HG03175 (cell line): ENCODE data around the gene GATD1.

Experiments used
- ATAC-seq: cut with Tn5 transposase; IDR thresholded peaks from one replicate; pipeline ENCODE4 v1.9.1; 2021; ENCODE audit warnings: mild to moderate bottlenecking, moderate library complexity; ENCODE audit not compliant: unreplicated experiment

The GATD1 gene

DNA sequence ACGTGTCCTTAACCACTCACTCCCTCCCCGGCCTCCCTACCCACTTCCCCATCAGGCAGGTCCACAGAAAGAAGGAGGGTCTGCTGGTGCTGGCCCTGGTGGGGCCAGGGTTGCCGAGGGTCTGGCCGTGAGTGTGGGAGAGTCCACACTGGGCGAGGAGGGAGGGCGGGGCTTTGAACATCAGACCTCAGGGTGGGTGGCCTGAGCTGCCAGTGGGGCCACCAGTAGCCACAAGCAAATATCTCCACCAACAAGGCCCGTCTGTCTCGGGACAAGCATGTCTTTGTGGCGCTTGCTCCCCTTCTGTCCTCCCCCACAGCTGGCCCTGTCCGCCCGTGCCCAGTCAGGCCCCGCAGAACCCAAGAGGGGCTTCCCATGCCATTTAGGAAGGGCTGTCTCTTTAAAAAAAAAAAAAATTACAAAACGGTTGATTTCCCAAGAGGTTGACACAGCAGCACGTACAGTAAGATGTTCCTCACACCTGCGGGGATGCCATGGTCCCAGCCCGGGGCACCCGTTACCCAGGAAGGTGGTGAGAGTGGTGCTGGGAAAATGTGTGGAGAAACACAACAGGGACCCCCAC is 47.7 kb downstream of the GATD1 start:
- no peak for ATAC-seq

DNA sequence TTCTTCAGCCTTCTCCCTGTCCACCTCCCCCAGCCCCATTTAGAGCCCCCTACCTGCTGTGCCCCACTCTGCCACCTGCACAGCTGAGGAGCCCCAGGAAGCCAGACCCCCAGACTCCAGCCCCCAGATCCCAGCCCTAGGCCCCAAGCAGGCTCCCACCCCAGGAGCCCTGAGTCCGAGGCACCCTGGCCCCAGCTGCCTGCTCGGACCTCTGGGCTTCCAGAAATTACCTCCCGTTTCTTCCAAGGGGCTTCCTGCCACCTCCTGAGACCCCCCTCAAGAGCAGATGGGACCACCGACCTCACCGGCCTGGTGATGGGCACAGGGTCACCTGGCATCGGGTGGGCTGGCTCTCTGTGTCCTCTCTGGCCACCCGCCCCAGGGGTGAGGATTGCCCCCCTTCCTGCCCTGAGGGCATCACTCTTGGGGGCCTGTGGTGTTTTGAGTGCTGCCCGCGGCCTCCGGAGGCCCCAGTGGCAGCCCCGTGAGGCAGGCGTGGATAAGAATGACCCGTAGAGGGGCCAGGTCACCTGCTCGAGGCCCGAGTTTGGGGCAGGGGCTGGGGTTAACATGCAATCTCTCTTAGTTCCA is 48.3 kb downstream of the GATD1 start:
- ATAC-seq, result no peak

DNA sequence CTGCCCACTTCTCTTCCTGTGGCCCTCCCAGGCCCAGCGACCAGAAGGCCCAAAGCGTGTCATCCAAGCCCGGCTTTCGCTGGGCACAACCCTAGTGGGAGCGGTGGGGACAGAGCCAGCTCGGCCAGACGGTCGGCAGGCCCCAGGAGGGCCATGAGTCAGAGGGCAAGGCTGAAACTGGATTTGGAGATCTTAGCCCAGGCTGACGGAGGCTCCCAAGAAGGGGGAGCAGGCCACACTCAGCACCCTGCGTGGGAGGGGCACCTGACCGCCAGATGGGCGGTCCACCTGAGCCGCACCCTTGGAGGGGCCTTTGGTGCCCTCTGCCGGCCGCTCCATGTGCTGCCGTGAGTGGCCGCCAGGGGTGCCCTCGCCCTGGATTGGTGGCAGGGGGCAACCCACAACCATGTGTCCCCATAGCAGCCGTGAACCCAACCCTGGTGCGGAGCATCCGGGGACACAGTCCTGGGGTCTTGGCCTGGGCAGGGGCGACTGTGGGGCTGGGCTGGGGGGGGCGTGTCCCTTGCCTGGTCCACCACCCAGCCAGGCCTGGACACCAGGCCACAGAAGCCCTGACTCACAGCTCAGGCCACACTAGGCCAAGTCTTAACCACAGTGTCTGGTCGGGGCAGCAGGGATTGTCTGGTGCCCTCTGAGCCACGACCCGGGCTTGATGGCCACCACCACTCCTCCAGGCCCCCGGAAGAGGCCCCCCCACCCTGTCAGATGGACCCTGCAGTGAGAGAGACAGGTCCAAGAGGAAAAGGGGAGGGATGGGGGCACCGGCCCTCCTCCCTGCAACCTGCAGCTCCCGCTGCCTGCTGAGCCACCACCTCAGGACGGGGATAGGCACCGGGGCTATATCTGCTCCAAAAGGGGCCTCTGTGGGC is 49.2 kb downstream of the GATD1 start:
- peak; percentile 35 for ATAC-seq

GRCh38 chr11:727281-727701 is 50.0 kb downstream of the GATD1 start:
- ATAC-seq, result no peak

DNA sequence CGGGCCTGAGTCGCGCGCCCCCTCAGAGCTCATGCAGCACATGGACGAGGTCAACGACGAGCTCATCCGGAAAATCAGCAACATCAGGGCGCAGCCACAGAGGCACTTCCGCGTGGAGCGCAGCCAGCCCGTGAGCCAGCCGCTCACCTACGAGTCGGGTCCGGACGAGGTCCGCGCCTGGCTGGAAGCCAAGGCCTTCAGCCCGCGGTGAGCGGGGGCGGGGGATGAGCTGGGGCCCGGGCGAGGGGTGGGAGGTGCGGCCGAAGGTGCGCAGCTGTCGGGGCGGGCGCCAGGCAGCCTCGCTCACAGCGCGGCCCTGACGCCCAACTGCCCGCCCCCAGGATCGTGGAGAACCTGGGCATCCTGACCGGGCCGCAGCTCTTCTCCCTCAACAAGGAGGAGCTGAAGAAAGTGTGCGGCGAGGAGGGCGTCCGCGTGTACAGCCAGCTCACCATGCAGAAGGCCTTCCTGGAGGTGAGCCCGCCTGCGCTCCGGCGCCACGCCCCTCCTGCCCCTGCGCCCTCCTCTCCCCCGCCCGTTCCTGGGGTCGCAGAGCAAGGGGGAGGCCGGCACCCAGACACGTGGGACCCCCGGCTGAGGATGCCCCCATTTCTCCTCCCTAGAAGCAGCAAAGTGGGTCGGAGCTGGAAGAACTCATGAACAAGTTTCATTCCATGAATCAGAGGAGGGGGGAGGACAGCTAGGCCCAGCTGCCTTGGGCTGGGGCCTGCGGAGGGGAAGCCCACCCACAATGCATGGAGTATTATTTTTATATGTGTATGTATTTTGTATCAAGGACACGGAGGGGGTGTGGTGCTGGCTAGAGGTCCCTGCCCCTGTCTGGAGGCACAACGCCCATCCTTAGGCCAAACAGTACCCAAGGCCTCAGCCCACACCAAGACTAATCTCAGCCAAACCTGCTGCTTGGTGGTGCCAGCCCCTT is 50.7 kb downstream of the GATD1 start:
- ATAC-seq, result no peak

- no peak for ATAC-seq
These were observed 51.6 kb downstream of the GATD1 start for GRCh38 chr11:725624-726202.

- ATAC-seq, result no peak
These were observed 52.4 kb downstream of the GATD1 start for GRCh38 chr11:724778-725386.

DNA sequence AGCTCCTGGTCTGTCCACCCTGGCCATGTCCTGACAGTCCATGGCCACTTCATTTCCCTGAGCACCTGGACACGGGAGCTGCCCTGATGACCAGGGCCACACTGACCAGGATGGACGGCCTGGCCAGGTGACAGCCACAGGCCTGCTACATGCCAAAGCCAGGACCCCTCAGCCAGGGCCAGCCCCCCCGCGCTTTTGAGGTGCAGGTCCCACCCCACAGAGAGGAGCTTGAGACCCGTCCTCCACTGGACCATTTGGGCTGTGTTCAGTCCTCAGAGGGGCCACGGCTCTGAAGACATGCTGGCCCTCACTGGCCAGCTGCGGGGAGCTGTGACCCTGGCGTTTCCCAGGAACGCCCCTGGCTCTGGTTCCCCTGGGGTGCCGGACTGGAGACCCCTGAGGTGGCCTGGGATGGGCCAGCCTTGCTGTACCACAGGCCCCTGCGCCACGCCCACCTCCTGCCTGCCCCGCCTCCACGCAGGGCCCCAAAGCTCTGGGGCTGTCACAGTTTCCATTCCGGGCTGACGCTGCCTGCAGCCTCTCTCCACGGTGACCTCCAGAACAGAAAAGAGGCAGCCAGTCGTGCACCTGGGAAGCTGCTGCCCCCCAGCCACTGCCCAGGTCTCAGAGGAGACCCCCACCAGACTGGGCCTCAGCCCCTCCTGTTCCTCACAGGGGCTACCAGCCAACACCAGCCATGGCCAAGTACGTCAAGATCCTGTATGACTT is 53.1 kb downstream of the GATD1 start:
- no peak for ATAC-seq

GRCh38 chr11:723120-723883 is 54.0 kb downstream of the GATD1 start:
- no peak for ATAC-seq

DNA sequence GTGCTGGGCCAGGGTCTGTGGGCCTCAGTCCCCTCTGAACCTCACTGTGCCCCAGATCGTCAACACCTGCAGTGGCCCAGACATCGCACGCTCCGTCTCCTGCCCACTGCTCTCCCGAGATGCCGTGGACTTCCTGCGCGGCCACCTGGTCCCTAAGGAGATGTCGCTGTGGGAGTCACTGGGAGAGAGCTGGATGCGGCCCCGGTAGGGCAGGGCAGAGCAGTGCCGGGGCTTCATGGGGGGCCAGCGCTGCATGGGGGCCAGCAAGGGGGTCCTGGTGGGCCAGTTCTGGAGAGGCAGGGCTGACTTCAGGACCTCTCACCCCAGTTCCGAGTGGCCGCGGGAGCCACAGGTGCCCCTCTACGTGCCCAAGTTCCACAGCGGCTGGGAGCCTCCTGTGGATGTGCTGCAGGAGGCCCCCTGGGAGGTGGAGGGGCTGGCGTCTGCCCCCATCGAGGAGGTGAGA is 54.9 kb downstream of the GATD1 start:
- no peak for ATAC-seq

GRCh38 chr11:721741-722345 is 55.4 kb downstream of the GATD1 start:
- no peak for ATAC-seq

DNA sequence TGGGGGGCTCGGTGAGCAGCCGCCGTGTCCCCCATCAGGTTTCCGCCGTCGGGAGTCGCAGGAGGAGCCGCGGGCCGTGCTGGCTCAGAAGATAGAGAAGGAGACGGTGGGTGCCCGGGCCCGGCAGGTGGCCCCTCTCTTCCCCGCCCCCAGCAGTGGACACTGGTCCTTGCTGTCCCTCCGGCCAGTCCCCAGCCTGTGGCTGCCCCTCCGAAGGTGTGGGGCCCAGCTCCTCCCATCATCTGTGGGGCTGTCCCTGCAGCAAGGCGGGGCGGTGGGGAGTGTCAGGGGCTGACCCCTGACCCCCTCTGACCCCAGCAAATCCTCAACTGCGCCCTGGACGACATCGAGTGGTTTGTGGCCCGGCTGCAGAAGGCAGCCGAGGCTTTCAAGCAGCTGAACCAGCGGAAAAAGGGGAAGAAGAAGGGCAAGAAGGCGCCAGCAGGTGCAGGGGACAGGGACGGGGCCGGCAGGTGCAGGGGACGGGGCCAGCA is 56.0 kb downstream of the GATD1 start:
- ATAC-seq, result no peak

GRCh38 chr11:720642-721246 is 56.5 kb downstream of the GATD1 start:
- no peak for ATAC-seq

GRCh38 chr11:720017-720641 is 57.2 kb downstream of the GATD1 start:
- no peak for ATAC-seq

DNA sequence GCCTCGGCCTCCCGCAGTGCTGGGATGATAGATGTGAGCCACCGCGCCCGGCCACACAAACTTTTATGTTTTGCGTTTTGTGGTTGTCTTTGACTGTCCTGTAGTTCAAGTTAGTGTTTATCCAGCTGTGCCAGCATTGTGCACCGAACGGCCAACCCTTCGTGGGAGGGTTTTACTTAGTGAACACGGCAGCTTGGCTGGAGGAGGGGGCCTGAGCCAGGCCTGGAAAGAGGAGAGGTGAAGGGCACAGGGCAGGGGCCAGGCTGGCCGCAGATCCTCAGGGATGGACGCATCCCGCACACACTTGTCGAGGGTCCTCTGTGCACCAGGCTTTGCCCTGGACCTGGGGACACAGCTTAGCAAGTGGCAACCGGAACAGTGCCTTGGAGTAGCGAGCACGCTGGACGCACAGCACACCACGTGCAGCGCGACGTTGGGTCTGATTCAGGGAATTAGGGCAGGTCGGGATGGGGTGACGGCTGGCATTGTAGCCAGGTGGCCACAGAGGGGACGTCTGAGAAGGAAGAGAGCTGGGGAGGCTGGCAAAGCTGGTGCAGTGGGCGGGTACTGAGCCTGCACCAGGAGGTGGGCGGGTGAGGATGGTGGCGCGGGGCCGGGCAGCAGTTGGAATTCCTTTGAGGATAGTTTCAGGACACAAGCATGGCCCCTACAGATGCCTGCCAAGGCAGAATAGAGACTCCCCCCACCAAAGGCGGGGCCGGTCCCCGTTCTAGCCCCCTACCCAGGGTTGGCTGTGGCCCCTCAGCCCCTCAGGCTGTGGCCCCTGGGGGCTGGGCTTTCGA is 57.9 kb downstream of the GATD1 start:
- no peak for ATAC-seq
